ENCODE measurements around the gene KRTAP2-2. TPM values are rescaled to one million over a fixed set of nuclear protein-coding genes. Genes with fewer than 3 reads are reported as not detected.
"Not testable (repeated sequence)": the region's sequence is repeated elsewhere in the genome, so short reads cannot be mapped to it uniquely, and the experiment has no call there.

The KRTAP2-2 gene
- total RNA-seq, result not detected
- not detected for polyA plus RNA-seq

GRCh38 chr17:41055130-41055529 is at the start of gene KRTAP2-2:
Gene KRTAP2-2, minus strand, starts transcription at chr17:41055230. Its CDS starts 19 bp downstream, at chr17:41055211.
- H3K9me3 ChIP-seq; H3K27me3 ChIP-seq; intact Hi-C loops (cut with DNase I); H3K36me3 ChIP-seq; DNase-seq; FAIRE-seq; H3K27ac ChIP-seq; H3K4me1 ChIP-seq; ATAC-seq; H3K4me3 ChIP-seq: not testable (repeated sequence)
- 29 to 30% methylated on average over 1 of the region's 6 CpGs for WGBS, 2 donors

- H3K27me3 ChIP-seq; H3K36me3 ChIP-seq; H3K4me3 ChIP-seq; DNase-seq; H3K4me1 ChIP-seq; FAIRE-seq; H3K27ac ChIP-seq; H3K9me3 ChIP-seq; intact Hi-C loops (cut with DNase I); ATAC-seq: not testable (repeated sequence)
- 45 to 66% methylated on average over 2 of the region's 2 CpGs for WGBS, 2 donors
Observed at GRCh38 chr17:41104386-41105038, 49.5 kb upstream of the KRTAP2-2 start.

GRCh38 chr17:41103896-41104295 is 48.9 kb upstream of the KRTAP2-2 start:
- Histone ChIP-seq H3K27ac (no peak overlapping the region), H3K9me3 (no peaks in the 10 kb centered on the region), H3K36me3 (no peaks in the 10 kb centered on the region), H3K4me1 (no peaks in the 10 kb centered on the region), H3K27me3 (no peaks in the 10 kb centered on the region), H3K4me3 (no peak overlapping the region)
- intact Hi-C loops (cut with DNase I), result no loop called here
- WGBS, 2 donors, result 89 to 98% methylated on average over 1 of the region's 1 CpG
- ATAC-seq, result no peak
- TF ChIP-seq CTCF (IDR thresholded peaks at IDR 0.05), result no peak
- FAIRE-seq, result no peak
- DNase-seq, result no peak

GRCh38 chr17:41101586-41102259 is 46.7 kb upstream of the KRTAP2-2 start, which contains the start of gene KRTAP4-16:
Gene KRTAP4-16, minus strand, starts transcription at chr17:41102209. Its CDS starts 0 bp downstream, at chr17:41102209.
- 37 to 44% methylated on average over 8 to 9 of the region's 10 CpGs for WGBS, 2 donors
- FAIRE-seq (no peak), ATAC-seq (no peak), DNase-seq (no peak)
- H3K27me3 ChIP-seq, result no peaks in the 10 kb centered on the region
- no peaks in the 10 kb centered on the region for H3K9me3 ChIP-seq
- H3K4me3 ChIP-seq, result no peak within 1 kb of the TSS
- H3K27ac ChIP-seq, result no peak within 1 kb of the TSS
- H3K36me3 ChIP-seq, result no peaks in the 10 kb centered on the region
- TF ChIP-seq CTCF (IDR thresholded peaks at IDR 0.05), result no peak
- intact Hi-C loops (cut with DNase I), result no loop called here
- no peaks in the 10 kb centered on the region for H3K4me1 ChIP-seq

- DNase-seq; H3K4me1 ChIP-seq; H3K4me3 ChIP-seq; H3K9me3 ChIP-seq; H3K36me3 ChIP-seq; intact Hi-C loops (cut with DNase I); FAIRE-seq; H3K27ac ChIP-seq; ATAC-seq; H3K27me3 ChIP-seq: not testable (repeated sequence)
- WGBS, 2 donors, result 45 to 50% methylated on average over 7 of the region's 7 CpGs
Observed at GRCh38 chr17:41099682-41100480, 44.9 kb upstream of the KRTAP2-2 start.

GRCh38 chr17:41098481-41098880 is 43.5 kb upstream of the KRTAP2-2 start:
- Histone ChIP-seq H3K9me3 (no peaks in the 10 kb centered on the region), H3K27me3 (no peaks in the 10 kb centered on the region), H3K4me1 (no peaks in the 10 kb centered on the region), H3K36me3 (no peaks in the 10 kb centered on the region), H3K4me3 (no peak overlapping the region), H3K27ac (no peak overlapping the region)
- intact Hi-C loops (cut with DNase I), result no loop called here
- WGBS, 2 donors, result 54 to 56% methylated on average over 6 of the region's 6 CpGs
- no peak for TF ChIP-seq CTCF (IDR thresholded peaks at IDR 0.05)
- DNase-seq, result no peak
- no peak for FAIRE-seq
- ATAC-seq, result no peak
